WTC11 (cell line): ENCODE results near the gene ZNF648. TPM values are rescaled to one million over a fixed set of nuclear protein-coding genes. Genes with fewer than 3 reads are reported as not detected.

Experiments
- ATAC-seq: fragments of 200-7000 bp; cut with Tn5 transposase; 2 replicates; pipeline ENCODE4 v1.10.0; 2021; ENCODE audit warnings: mild to moderate bottlenecking, moderate library complexity
- CTCF ChIA-PET: fragments of 300-600 bp; sonication (Branson Sonifier 250); formaldehyde crosslinking; loops from one replicate; lab custom pipeline; 2021; ENCODE audit warnings: antibody characterized with exemption; lab: Charles Lee
- POLR2A ChIA-PET: fragments of 350-600 bp; sonication (Branson Sonifier 250); formaldehyde crosslinking; loops from one replicate; lab custom pipeline; 2021; ENCODE audit warnings: antibody characterized with exemption; lab: Charles Lee
- DNase-seq: peaks from one replicate; pipeline ENCODE4 v3.0.0; 2021; ENCODE audit warnings: low spot score
- H3K27ac Mint-ChIP-seq: 2 replicates; pipeline ENCODE4 v1.8.0; 2021; ENCODE audit warnings: mixed read lengths
- H3K27me3 Mint-ChIP-seq: 2 replicates; pipeline ENCODE4 v1.8.0; 2021; ENCODE audit warnings: low read depth, mild to moderate bottlenecking, moderate library complexity, mixed read lengths
- H3K36me3 Mint-ChIP-seq: 2 replicates; pipeline ENCODE4 v1.8.0; 2021; ENCODE audit warnings: mixed read lengths
- H3K4me1 Mint-ChIP-seq: 2 replicates; pipeline ENCODE4 v1.8.0; 2022; ENCODE audit warnings: mixed read lengths
- H3K4me3 Mint-ChIP-seq: 2 replicates; pipeline ENCODE4 v1.8.0; 2021; ENCODE audit warnings: mild to moderate bottlenecking, moderate library complexity, mixed read lengths
- H3K9me3 Mint-ChIP-seq: 2 replicates; pipeline ENCODE4 v1.8.0; 2021; ENCODE audit warnings: mixed read lengths
- ARID4B ChIP-seq: sonication (generic); formaldehyde crosslinking; IDR thresholded peaks from 2 replicates; pipeline ENCODE4 v1.8.0; 2023; ENCODE audit warnings: missing genetic modification reagents, mild to moderate bottlenecking, borderline replicate concordance
- ATF3 ChIP-seq: sonication (generic); formaldehyde crosslinking; conservative IDR thresholded peaks from 2 replicates; pipeline ENCODE4 v1.8.1; 2022; ENCODE audit warnings: mild to moderate bottlenecking, missing genetic modification reagents
- ATF6 ChIP-seq: sonication (generic); formaldehyde crosslinking; IDR thresholded peaks from 2 replicates; pipeline ENCODE4 v1.8.1; 2023; ENCODE audit warnings: mild to moderate bottlenecking, missing genetic modification reagents
- CDX4 ChIP-seq: fragments of 250-450 bp; sonication (Bioruptor Pico); IDR thresholded peaks from 2 replicates; pipeline ENCODE4 v1.9.0; 2021; ENCODE audit warnings: moderate library complexity, mild to moderate bottlenecking, inconsistent platforms, borderline replicate concordance
- ELF4 ChIP-seq: sonication (generic); formaldehyde crosslinking; IDR thresholded peaks from 2 replicates; pipeline ENCODE4 v1.8.1; 2022; ENCODE audit warnings: low read depth, mild to moderate bottlenecking, moderate library complexity, missing genetic modification reagents
- FOXJ3 ChIP-seq: sonication (generic); formaldehyde crosslinking; IDR thresholded peaks from 2 replicates; pipeline ENCODE4 v1.9.0; 2021; ENCODE audit warnings: missing genetic modification reagents, mild to moderate bottlenecking, borderline replicate concordance
- FOXP1 ChIP-seq: sonication (generic); formaldehyde crosslinking; IDR thresholded peaks from 2 replicates; pipeline ENCODE4 v1.8.0; 2022; ENCODE audit warnings: missing genetic modification reagents, mild to moderate bottlenecking, moderate library complexity, borderline replicate concordance
- IRF2 ChIP-seq: sonication (generic); formaldehyde crosslinking; IDR thresholded peaks from 2 replicates; pipeline ENCODE4 v1.8.0; 2022; ENCODE audit warnings: low read depth, missing genetic modification reagents, borderline replicate concordance
- OVOL2 ChIP-seq: fragments of 250-450 bp; sonication (Bioruptor Pico); IDR thresholded peaks from 2 replicates; pipeline ENCODE4 v1.9.0; 2021; ENCODE audit warnings: mild to moderate bottlenecking, borderline replicate concordance
- PRDM15 ChIP-seq: sonication (generic); formaldehyde crosslinking; IDR thresholded peaks from 2 replicates; pipeline ENCODE4 v1.8.0; 2022; ENCODE audit warnings: missing genetic modification reagents
- TEAD1 ChIP-seq: sonication (generic); formaldehyde crosslinking; IDR thresholded peaks from 2 replicates; pipeline ENCODE4 v1.8.0; 2022; ENCODE audit warnings: mild to moderate bottlenecking, missing genetic modification reagents
- ZNF219 ChIP-seq: sonication (generic); formaldehyde crosslinking; IDR thresholded peaks from 2 replicates; pipeline ENCODE4 v1.8.0; 2023; ENCODE audit warnings: missing genetic modification reagents, mild to moderate bottlenecking, borderline replicate concordance
- ZNF232 ChIP-seq: sonication (generic); formaldehyde crosslinking; IDR thresholded peaks from 2 replicates; pipeline ENCODE4 v1.8.0; 2022; ENCODE audit warnings: mild to moderate bottlenecking, missing genetic modification reagents
- ZNF396 ChIP-seq: fragments of 250-450 bp; sonication (Bioruptor Pico); IDR thresholded peaks from 2 replicates; pipeline ENCODE4 v1.8.0; 2021; ENCODE audit warnings: mild to moderate bottlenecking, moderate library complexity, borderline replicate concordance
- ZNF423 ChIP-seq: fragments of 250-450 bp; sonication (Bioruptor Pico); IDR thresholded peaks from 2 replicates; pipeline ENCODE4 v2.1.2; 2022; ENCODE audit warnings: mild to moderate bottlenecking, moderate library complexity
- ZNF425 ChIP-seq: fragments of 250-450 bp; sonication (Bioruptor Pico); conservative IDR thresholded peaks from 2 replicates; pipeline ENCODE4 v1.9.0; 2021; ENCODE audit warnings: mild to moderate bottlenecking
- total RNA-seq: library from RNA; stranded (reverse); gene quantifications from 3 replicates; pipeline ENCODE4 v1.2.3, GENCODE V29; 2021

Gene ZNF648
- total RNA-seq, 1 experiment from 2014 or later: 0.17 TPM

GRCh38 chr1:182109771-182110170 is 48.3 kb upstream of the ZNF648 start:
- no peak for ATAC-seq
- Mint-ChIP-seq H3K9me3 (peaks cover 10% of the 10 kb centered on the region), H3K4me1 (peaks cover 20% of the 10 kb centered on the region), H3K27me3 (no peaks in the 10 kb centered on the region), H3K36me3 (peaks cover 2% of the 10 kb centered on the region), H3K4me3 (no peak overlapping the region), H3K27ac (no peak overlapping the region)
- TF ChIP-seq ZNF423 (CRISPR knock-in tag) (no peak), ATF3 (CRISPR knock-in tag) (no peak), ZNF219 (CRISPR knock-in tag) (no peak), ZNF232 (CRISPR knock-in tag) (no peak), TEAD1 (CRISPR knock-in tag) (no peak), ELF4 (CRISPR knock-in tag) (no peak), CDX4 (CRISPR knock-in tag) (no peak), OVOL2 (CRISPR knock-in tag) (no peak), ATF6 (CRISPR knock-in tag) (no peak), PRDM15 (CRISPR knock-in tag) (no peak), ZNF425 (CRISPR knock-in tag) (no peak), IRF2 (CRISPR knock-in tag) (no peak), FOXJ3 (CRISPR knock-in tag) (no peak), ZNF396 (CRISPR knock-in tag) (no peak), ARID4B (CRISPR knock-in tag) (no peak), FOXP1 (CRISPR knock-in tag) (no peak)
- ChIA-PET POLR2A (no interaction called here), CTCF (interaction anchor here (0.8 to 1.6 kb wide), 2 partner anchors 25 to 34 kb away, joined by 3 to 5 read pairs; no protein-coding TSS in a partner anchor)
- DNase-seq: no peak
